ENCODE data around the gene TSR2. TPM values are rescaled to one million over a fixed set of nuclear protein-coding genes. Genes with fewer than 3 reads are reported as not detected.

TSR2 gene
- total RNA-seq, 1 experiment from 2014 or later = 53.0 TPM

- Histone ChIP-seq H3K4me1 (replicated peaks; ENCODE audit: insufficient read depth) (peaks cover 8% of the 10 kb centered on the region), H3K9me2 (ENCODE audit: insufficient read depth) (no peaks in the 10 kb centered on the region), H3F3A (ENCODE audit: insufficient read depth, low read depth) (no peaks in the 10 kb centered on the region), H3K27ac (no peak overlapping the region), H3K36me3 (ENCODE audit: low read depth) (no peaks in the 10 kb centered on the region), H3K79me2 (ENCODE audit: low read depth) (peaks cover 18% of the 10 kb centered on the region), H3K9me3 (ENCODE audit: insufficient read depth, low read depth) (no peaks in the 10 kb centered on the region), H4K20me1 (ENCODE audit: insufficient read depth) (no peaks in the 10 kb centered on the region), H2AFZ (no peak overlapping the region), H3K4me2 (no peak overlapping the region), H3K27me3 (ENCODE audit: insufficient read depth, low read depth) (no peaks in the 10 kb centered on the region), H3K4me3 (no peak overlapping the region)
- CTCF ChIA-PET = no interaction called here
- intact Hi-C loops (cut with micrococcal nuclease; ENCODE audit: unreplicated experiment) = no loop called here
- POLR2A ChIA-PET (ENCODE audit: unreplicated experiment) = no interaction called here
- no peak for DNase-seq
- no peak for TF ChIP-seq EZH2 (IDR thresholded peaks at IDR 0.05; ENCODE audit: low read depth)
- no peak for TF ChIP-seq CTCF (conservative IDR thresholded peaks at IDR 0.05)
- no TSS peak for BruUV-seq (replicated peaks)
Measured at GRCh38 chrX:54446084-54446483, 5.9 kb downstream of the TSR2 start.

GRCh38 chrX:54447461-54447860 is 7.3 kb downstream of the TSR2 start:
- BruUV-seq (replicated peaks) = no TSS peak
- no peaks in the 10 kb centered on the region for H3K27me3 ChIP-seq (ENCODE audit: insufficient read depth, low read depth)
- H3K4me2 ChIP-seq = no peak overlapping the region
- CTCF ChIA-PET = no interaction called here
- no peaks in the 10 kb centered on the region for H4K20me1 ChIP-seq (ENCODE audit: insufficient read depth)
- H3K4me1 ChIP-seq (replicated peaks; ENCODE audit: insufficient read depth) = no peaks in the 10 kb centered on the region
- no peaks in the 10 kb centered on the region for H3K36me3 ChIP-seq (ENCODE audit: low read depth)
- POLR2A ChIA-PET (ENCODE audit: unreplicated experiment) = interaction anchor here (0.6 kb wide), 1 partner anchor 83 kb away, joined by 8 read pairs; the partner anchor contains the start of gene GNL3L
- intact Hi-C loops (cut with micrococcal nuclease; ENCODE audit: unreplicated experiment) = no loop called here
- H3K4me3 ChIP-seq = no peak overlapping the region
- no peaks in the 10 kb centered on the region for H3F3A ChIP-seq (ENCODE audit: insufficient read depth, low read depth)
- no peak for DNase-seq
- no peak overlapping the region for H2AFZ ChIP-seq
- TF ChIP-seq EZH2 (IDR thresholded peaks at IDR 0.05; ENCODE audit: low read depth) (no peak), CTCF (conservative IDR thresholded peaks at IDR 0.05) (0 out of 2 replicates have a peak, but pooled peaks have one; percentile 31)
- H3K79me2 ChIP-seq (ENCODE audit: low read depth) = peaks cover 4% of the 10 kb centered on the region; the same call in 1 of the 2 replicates
- H3K9me3 ChIP-seq (ENCODE audit: insufficient read depth, low read depth) = no peaks in the 10 kb centered on the region
- H3K9me2 ChIP-seq (ENCODE audit: insufficient read depth) = no peaks in the 10 kb centered on the region
- no peak overlapping the region for H3K27ac ChIP-seq

DNA sequence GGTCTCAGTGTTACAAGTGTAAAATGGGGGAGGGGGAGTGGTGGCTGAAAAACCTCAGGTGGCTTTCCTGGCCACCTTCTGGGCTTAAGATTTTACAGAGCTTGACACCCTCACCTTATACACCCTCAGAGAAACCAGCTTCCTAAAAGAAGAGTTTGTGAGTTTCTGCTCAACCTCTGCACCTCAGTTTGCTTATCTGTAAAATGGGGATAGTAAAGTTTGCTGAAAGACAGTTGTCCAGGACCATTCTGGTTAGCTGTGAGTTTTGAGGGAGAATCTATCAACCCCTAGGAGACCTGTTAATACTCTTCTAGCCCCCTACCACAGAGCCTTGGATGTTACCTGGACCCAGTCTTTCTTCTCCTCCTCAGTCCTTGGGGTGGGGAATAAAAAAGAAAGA is 9.7 kb downstream of the TSR2 start:
- H3K4me1 ChIP-seq (replicated peaks; ENCODE audit: insufficient read depth) = no peaks in the 10 kb centered on the region
- H3K36me3 ChIP-seq (ENCODE audit: low read depth) = no peaks in the 10 kb centered on the region
- H3K27me3 ChIP-seq (ENCODE audit: insufficient read depth, low read depth) = no peaks in the 10 kb centered on the region
- DNase-seq = no peak
- H3K4me2 ChIP-seq = no peak overlapping the region
- TF ChIP-seq EZH2 (IDR thresholded peaks at IDR 0.05; ENCODE audit: low read depth) (no peak), CTCF (conservative IDR thresholded peaks at IDR 0.05) (no peak)
- no peak overlapping the region for H2AFZ ChIP-seq
- BruUV-seq (replicated peaks) = no TSS peak
- no peaks in the 10 kb centered on the region for H3K79me2 ChIP-seq (ENCODE audit: low read depth)
- ChIA-PET CTCF (no interaction called here), POLR2A (ENCODE audit: unreplicated experiment) (no interaction called here)
- H3K9me2 ChIP-seq (ENCODE audit: insufficient read depth) = no peaks in the 10 kb centered on the region
- no peak overlapping the region for H3K27ac ChIP-seq
- H4K20me1 ChIP-seq (ENCODE audit: insufficient read depth) = no peaks in the 10 kb centered on the region
- intact Hi-C loops (cut with micrococcal nuclease; ENCODE audit: unreplicated experiment) = no loop called here
- no peaks in the 10 kb centered on the region for H3K9me3 ChIP-seq (ENCODE audit: insufficient read depth, low read depth)
- H3F3A ChIP-seq (ENCODE audit: insufficient read depth, low read depth) = no peaks in the 10 kb centered on the region
- H3K4me3 ChIP-seq = no peak overlapping the region
